ENCODE results near the gene GTF2IRD1. TPM values are rescaled to one million over a fixed set of nuclear protein-coding genes. Genes with fewer than 3 reads are reported as not detected.
"Not testable (repeated sequence)": the region's sequence is repeated elsewhere in the genome, so short reads cannot be mapped to it uniquely, and the experiment has no call there.

GTF2IRD1 gene
- total and polyA plus RNA-seq, 2 of the 13 experiments (the other 11 are each of a cell fraction or from before 2014, with no cell fraction given), result 16.5 to 26.7 TPM

GRCh38 chr7:74541937-74542336 lies 88.2 kb downstream of the GTF2IRD1 start:
- intact Hi-C loops (cut with micrococcal nuclease; ENCODE audit: unreplicated experiment); H3K27me3 ChIP-seq (ENCODE audit: control insufficient read depth in 1 of 2, insufficient read depth in 2 of 2, low read length in 2 of 2); BruUV-seq (replicated peaks); H3K9ac ChIP-seq (ENCODE audit: insufficient read depth, low read depth, low read length); H3K4me2 ChIP-seq (ENCODE audit: low read depth, low read length); DNase-seq (ENCODE audit: low spot score); H3K79me2 ChIP-seq (ENCODE audit: insufficient read depth, low read length); H3K4me1 ChIP-seq (ENCODE audit: insufficient read depth, low read length); POLR2A ChIA-PET; ATAC-seq; CTCF ChIA-PET (ENCODE audit: low intra/inter-chr PET ratio, low total read pairs); in situ Hi-C loops (cut with HindIII; ENCODE audit: extremely low pct_ligation_motif_present, low pct_unique_long_range_greater_than_20kb); H2AFZ ChIP-seq (ENCODE audit: low read length); H3K4me3 ChIP-seq (replicated peaks in 1 of 3; ENCODE audit: insufficient read depth in 1 of 3, low read depth in 2 of 3, low read length in 3 of 3); H3K27ac ChIP-seq (ENCODE audit: extremely low read length, insufficient read depth, low read length); H4K20me1 ChIP-seq (ENCODE audit: insufficient read depth, low read length); H3K9me3 ChIP-seq (ENCODE audit: low read length); FAIRE-seq: not testable (repeated sequence)
- H3K36me3 ChIP-seq (replicated peaks in 1 of 2; ENCODE audit: control insufficient read depth in 1 of 2, insufficient read depth in 2 of 2, low read length in 2 of 2), result peaks cover 13 to 19% of the 10 kb centered on the region in 2 experiments; a peak in 4 of 5 replicates
- 94% methylated on average over 5 of the region's 5 CpGs for WGBS (ENCODE audit: low lambda C conversion rate)
- peak; percentile 30; the same call in 1 of the 2 replicates for TF ChIP-seq CEBPG (CRISPR knock-in tag; IDR thresholded peaks at IDR 0.05)
- peak; percentile 68; the same call in 1 of the 2 replicates for TF ChIP-seq CEBPB (IDR thresholded peaks at IDR 0.05; ENCODE audit: borderline replicate concordance, low read depth, low read length)

- Histone ChIP-seq H3K4me3 (replicated peaks in 1 of 3; ENCODE audit: insufficient read depth in 1 of 3, low read depth in 2 of 3, low read length in 3 of 3) (no peak overlapping the region), H3K9me3 (ENCODE audit: low read length) (no peaks in the 10 kb centered on the region), H3K36me3 (replicated peaks in 1 of 2; ENCODE audit: control insufficient read depth in 1 of 2, insufficient read depth in 2 of 2, low read length in 2 of 2) (peaks cover 15 to 22% of the 10 kb centered on the region in 2 experiments; a peak in 4 of 5 replicates), H3K4me2 (ENCODE audit: low read depth, low read length) (no peak overlapping the region), H3K27me3 (ENCODE audit: control insufficient read depth in 1 of 2, insufficient read depth in 2 of 2, low read length in 2 of 2) (no peaks in the 10 kb centered on the region), H3K27ac (ENCODE audit: extremely low read length, insufficient read depth, low read length) (no peak overlapping the region), H3K79me2 (ENCODE audit: insufficient read depth, low read length) (no peaks in the 10 kb centered on the region), H3K9ac (ENCODE audit: insufficient read depth, low read depth, low read length) (no peak overlapping the region), H3K4me1 (ENCODE audit: insufficient read depth, low read length) (no peaks in the 10 kb centered on the region), H4K20me1 (ENCODE audit: insufficient read depth, low read length) (no peaks in the 10 kb centered on the region), H2AFZ (ENCODE audit: low read length) (no peak overlapping the region)
- in situ Hi-C loops (cut with HindIII; ENCODE audit: extremely low pct_ligation_motif_present, low pct_unique_long_range_greater_than_20kb), result no loop called here
- ATAC-seq (no peak), DNase-seq (ENCODE audit: low spot score) (no peak), FAIRE-seq (no peak)
- no TSS peak for BruUV-seq (replicated peaks)
- intact Hi-C loops (cut with micrococcal nuclease; ENCODE audit: unreplicated experiment), result no loop called here
- 85% methylated on average over 8 of the region's 9 CpGs for WGBS (ENCODE audit: low lambda C conversion rate)
- CTCF ChIA-PET (ENCODE audit: low intra/inter-chr PET ratio, low total read pairs), result no interaction called here
- TF ChIP-seq, protein P1, sequence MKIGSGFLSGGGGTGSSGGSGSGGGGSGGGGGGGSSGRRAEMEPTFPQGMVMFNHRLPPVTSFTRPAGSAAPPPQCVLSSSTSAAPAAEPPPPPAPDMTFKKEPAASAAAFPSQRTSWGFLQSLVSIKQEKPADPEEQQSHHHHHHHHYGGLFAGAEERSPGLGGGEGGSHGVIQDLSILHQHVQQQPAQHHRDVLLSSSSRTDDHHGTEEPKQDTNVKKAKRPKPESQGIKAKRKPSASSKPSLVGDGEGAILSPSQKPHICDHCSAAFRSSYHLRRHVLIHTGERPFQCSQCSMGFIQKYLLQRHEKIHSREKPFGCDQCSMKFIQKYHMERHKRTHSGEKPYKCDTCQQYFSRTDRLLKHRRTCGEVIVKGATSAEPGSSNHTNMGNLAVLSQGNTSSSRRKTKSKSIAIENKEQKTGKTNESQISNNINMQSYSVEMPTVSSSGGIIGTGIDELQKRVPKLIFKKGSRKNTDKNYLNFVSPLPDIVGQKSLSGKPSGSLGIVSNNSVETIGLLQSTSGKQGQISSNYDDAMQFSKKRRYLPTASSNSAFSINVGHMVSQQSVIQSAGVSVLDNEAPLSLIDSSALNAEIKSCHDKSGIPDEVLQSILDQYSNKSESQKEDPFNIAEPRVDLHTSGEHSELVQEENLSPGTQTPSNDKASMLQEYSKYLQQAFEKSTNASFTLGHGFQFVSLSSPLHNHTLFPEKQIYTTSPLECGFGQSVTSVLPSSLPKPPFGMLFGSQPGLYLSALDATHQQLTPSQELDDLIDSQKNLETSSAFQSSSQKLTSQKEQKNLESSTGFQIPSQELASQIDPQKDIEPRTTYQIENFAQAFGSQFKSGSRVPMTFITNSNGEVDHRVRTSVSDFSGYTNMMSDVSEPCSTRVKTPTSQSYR (CRISPR knock-in tag; IDR thresholded peaks at IDR 0.05; ENCODE audit: borderline replicate concordance), result no peak
- TF ChIP-seq ZNF768 (CRISPR knock-in tag; IDR thresholded peaks at IDR 0.05) (peak; percentile 93), HOXA9 (CRISPR knock-in tag; IDR thresholded peaks at IDR 0.05; ENCODE audit: borderline replicate concordance) (no peak)
- POLR2A ChIA-PET, result no interaction called here
Measured at GRCh38 chr7:74542558-74543117, 88.9 kb downstream of the GTF2IRD1 start.
